ENCODE data around the gene FBXO46.
"Not testable (repeated sequence)": the region's sequence is repeated elsewhere in the genome, so short reads cannot be mapped to it uniquely, and the experiment has no call there.

Gene FBXO46

GRCh38 chr19:45720065-45720464 lies 10.6 kb downstream of the FBXO46 start:
- DNase-seq: not testable (repeated sequence)

GRCh38 chr19:45717983-45718650 lies 12.6 kb downstream of the FBXO46 start:
- DNase-seq: no peak

- DNase-seq: peak; percentile 97
These were observed 13.3 kb downstream of the FBXO46 start for GRCh38 chr19:45717131-45717982.

- peak; percentile 70 for DNase-seq
These were observed 14.2 kb downstream of the FBXO46 start for GRCh38 chr19:45716359-45717130.

DNA sequence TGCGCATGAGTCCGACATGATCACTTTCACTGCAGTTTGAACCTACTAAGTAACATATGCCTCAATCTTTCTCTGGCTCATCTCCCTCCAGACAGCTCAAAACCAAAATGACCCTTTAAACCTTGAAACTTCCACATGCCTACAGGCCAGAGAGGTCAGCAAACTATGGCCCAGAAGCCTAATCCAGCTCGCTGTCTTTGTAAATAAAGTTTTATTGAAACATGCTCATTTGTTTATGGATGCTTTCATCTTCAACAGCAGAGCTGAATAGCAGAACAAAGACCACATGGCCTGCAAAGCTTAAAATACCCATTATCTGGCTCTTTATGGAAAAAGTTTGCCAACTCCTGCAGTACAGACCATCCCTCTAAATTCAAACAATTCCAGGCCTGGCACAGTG lies 15.6 kb downstream of the FBXO46 start:
- no peak for DNase-seq

DNA sequence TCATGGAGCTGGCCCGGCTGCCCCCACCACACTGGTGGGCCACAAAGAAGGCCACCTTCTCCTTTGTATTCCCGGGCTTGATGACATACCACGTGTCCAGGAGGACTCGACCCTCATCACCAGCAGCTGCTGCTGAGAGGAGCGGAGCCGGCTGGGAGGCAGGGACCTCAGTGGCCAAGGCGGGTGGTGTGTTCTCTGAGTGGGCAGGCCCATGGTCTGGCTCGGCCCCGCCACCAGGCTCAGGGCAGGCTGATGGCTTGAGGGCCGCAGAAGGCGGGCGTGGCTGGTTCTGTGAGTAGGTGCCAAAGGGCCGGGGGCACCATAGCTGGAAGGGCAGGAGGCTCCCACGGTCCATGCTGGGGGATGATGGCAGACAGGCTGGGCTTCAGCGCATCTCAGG lies 17.6 kb downstream of the FBXO46 start:
- no peak for DNase-seq

- DNase-seq: no peak
These were observed 18.0 kb downstream of the FBXO46 start for GRCh38 chr19:45712699-45713067.

DNA sequence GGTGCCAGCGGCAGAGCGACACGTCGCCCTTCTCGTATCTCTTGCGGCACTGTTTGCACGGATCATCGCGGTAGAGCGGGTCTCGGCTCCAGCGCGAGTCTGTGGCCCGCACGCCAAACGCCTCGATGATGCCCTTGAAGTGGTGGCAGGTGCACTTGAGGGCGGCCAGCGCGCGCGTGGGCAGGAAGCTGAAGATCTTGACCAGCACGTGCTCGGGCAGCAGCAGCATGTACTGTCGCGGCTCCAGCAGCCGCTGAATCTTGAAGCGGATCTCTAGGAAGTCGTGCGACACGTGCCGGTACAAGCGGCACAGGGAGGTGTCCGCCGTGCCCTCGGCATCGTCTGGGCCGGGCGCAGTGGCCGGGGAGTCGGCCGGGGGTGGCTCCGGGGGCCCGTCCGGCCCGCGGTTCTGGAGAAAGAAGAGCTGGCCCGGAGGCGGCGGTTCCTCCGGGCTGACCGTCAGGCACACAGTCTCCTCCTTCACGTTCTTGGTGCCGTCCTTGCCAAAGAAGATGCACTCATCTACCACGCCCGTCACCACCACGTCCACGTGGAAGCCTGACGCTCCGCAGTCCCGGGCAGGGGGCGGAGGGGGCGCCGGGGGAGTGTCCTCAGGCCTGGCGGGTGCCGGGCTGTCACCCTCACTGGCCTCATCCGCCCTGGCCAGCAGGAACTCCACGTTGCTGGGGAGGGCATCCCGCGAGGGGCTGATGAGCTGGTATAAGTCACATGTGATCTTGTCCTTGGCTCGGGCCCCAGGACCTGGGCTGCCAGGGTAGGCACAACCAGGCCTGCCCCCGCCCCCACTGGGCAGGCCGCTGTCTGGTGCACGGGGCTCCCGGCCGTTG lies 18.6 kb downstream of the FBXO46 start:
- DNase-seq: no peak

DNA sequence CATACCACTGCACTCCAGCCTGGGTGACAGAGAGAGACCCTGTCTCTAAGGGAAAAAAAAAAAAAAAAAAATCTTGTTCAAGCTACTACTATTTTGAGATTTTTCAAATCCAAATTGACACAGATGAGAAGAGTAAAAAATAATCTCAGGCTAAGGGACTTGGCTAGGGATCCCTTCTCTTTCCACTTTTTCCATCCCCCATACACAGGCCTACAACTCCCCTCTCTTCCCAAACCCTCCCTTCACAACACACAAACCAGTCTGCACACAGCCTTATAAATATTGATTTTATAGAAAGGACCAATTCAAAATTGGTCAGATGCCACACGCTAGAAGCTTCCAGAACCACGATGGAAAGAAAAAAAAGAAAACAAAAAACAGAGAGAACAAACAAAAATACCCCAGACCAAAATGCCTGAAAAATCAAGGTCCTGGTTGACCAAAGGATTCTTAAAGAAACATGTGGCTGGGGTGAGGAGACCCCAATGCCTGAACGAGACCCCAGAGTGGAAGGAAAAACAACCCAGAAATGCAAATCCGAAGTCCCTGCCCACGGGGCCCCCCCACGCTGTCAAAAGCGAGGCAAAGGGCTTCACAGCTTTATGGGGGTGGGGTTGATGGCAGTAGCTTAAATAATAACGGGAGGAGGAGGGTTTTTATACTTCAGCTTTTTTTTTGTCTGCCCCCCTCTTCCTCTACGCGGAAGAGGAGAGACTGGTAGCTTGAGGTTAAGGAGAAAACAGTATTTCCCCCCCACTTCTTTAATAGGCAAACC lies 20.2 kb downstream of the FBXO46 start:
- DNase-seq: no peak

GRCh38 chr19:45705710-45706415 lies 24.8 kb downstream of the FBXO46 start:
- DNase-seq: no peak

DNA sequence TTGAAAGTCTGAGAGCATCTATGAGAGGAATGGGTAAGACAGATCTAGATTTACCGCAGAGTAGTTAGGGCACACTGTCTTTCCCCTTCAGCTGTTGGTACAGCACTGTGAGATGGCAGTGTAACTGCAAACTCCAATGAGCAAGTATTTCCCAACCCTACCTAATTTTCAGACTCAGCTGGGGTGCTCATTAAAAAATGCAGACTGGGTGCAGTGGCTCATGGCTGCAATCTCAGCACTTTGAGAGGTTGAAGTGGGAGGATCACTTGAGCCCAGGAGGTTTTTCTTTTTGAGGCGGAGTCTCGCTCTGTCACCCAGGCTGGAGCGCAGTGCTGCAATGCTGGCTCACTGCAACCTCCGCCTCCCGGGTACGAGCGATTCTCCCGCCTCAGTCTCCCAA lies 25.6 kb downstream of the FBXO46 start:
- DNase-seq: no peak

- DNase-seq: no peak
These were observed 29.0 kb downstream of the FBXO46 start for GRCh38 chr19:45701676-45702075.

DNA sequence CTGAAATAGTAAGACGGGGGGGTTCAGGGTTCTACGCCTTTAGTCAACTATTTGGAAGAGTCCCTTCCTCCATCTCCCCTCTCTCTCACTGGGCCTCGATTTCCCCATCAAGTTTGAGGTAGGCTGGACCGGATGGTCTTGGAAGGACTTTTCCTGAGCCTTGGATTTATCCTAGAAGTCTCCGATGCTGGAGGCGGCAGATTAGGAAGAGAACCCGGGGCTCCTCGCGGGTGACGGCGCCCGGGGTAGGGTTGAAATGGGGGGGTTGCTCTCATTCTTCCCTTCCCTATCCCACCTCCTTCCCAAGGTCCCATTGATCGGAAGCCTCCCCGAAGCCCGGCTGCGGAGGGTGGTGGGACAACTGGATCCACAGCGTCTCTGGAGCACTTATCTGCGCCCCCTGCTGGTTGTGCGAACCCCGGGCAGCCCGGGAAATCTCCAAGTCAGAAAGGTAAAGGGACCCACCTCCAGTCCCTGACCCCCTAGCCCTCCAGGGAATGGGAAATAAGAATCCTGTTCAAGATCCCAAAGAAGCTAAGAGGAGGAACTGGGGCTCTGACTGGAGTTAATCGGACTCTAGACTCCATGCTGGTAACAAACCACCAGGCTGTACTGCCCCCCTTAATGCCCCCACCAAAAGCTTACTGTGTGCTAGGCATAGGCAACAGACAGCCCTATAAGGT lies 37.4 kb downstream of the FBXO46 start:
- peak; percentile 91 for DNase-seq

GRCh38 chr19:45692187-45693105 lies 38.2 kb downstream of the FBXO46 start, which contains the start of gene QPCTL:
Gene QPCTL (plus strand): TSS chr19:45692666. CDS start chr19:45692704, 38 bp downstream.
- peak; percentile 97 for DNase-seq

DNA sequence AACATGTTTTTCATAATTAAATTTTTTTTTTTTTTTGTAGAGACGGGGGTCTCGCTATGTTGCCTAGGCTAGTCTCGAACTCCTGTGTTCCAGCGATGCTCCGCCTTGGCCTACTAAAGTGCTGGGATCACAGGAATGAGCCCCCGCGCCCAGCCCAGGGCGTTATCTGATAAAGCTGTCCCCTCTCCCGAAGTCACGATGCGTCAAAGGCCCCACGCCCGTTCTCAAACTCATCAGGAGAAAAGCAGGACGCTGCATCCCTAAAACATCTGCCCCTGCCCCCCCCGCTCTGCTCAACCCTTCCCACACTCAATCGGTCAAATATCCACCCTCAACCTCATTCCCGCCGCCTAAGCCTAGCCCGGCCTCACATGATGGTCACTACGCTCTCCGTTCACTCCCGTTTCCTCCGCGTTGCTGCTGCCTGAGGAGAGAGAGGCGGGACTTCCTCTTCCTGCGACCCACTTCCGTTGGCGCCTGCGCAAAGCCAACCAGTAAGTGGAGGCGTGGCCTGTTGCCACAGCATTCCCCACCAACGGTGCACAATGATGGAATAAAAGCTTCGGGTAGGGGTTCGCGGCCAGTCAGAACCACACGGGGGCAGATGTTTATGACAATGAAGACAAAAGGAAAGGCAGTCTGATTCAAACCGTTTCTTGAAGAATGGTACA lies 39.0 kb downstream of the FBXO46 start, which contains the start of gene SNRPD2:
Gene SNRPD2, minus strand, starts transcription at position 438 of the 671 bp plus-strand sequence. Its CDS starts 65 bp downstream, at position 373.
- no peak for DNase-seq

GRCh38 chr19:45687599-45687998 lies 43.1 kb downstream of the FBXO46 start:
- DNase-seq: no peak

GRCh38 chr19:45685045-45685444 lies 45.7 kb downstream of the FBXO46 start:
- not testable (repeated sequence) for DNase-seq

DNA sequence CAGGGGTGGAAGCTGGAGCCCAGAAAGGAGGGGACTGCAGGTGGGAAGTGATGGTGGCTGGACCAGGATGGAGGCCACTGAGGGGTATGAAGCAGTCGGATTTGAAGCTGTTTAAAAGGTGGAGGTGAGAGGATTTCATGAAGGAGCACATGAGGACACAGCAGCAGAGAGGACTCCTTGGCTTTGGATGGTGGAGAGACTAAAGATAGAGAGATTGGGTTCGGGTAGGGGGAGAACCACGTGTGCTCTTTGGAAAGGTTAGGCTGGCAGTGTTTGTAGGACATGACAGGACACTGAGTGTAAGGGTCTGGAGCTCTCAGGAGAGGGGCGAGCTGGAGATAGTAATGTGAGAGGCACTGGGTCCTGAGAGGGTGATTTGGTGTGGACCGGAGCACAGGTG lies 47.8 kb downstream of the FBXO46 start:
- DNase-seq: no peak

DNA sequence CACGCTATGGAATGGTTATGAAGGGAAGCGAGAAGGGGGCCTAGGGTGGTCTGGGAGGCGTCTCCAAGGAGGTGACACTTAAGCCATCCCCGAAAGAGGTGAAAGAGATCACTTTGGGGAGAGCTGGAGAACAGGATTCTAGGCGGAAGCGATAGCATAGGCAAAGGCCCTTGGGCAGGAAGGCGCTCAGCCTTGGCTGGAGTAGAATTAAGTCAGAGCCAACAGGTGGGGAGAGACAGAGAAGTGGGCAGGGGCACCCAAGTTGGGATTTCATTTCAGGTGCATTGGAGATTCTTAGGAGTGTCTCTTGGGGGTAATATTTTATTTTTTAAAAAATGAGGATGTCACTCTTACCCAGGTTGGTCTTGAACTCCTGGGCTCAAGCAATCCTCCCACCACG lies 48.6 kb downstream of the FBXO46 start:
- no peak for DNase-seq

Measured in activated CD8-positive, alpha-beta memory T cell treated with anti-CD3 and anti-CD28 coated beads for 24 hours (primary cell).